Heart left ventricle (tissue), 13 donors: Measurements from ENCODE around the gene PADI4.

Source experiments
- POLR2A ChIP-seq, 2 donors: fragments of 450-650 bp; IDR thresholded peaks; one replicate each; pipeline ENCODE4 v1.6.1; 2017; ENCODE audit warnings: antibody characterized with exemption in 2 of 2, mild to moderate bottlenecking in 2 of 2, moderate library complexity in 2 of 2
- TF ChIP-seq, protein P1 (sequence below), 12 donors: fragments of 200-600 bp; sonication (generic) in 4 of 12; IDR thresholded peaks; one replicate each; pipeline versions ENCODE4 v1.5.0 to v1.8.0; 2018 to 2022; ENCODE audit warnings: antibody characterized with exemption in 12 of 12, mild to moderate bottlenecking in 5 of 12
- donor health status: ischemic (EF 13 %, LVEDD 7.1; RV severe dilation, severe dysfunction).
- donor health status: DM: no; HTN: yes; CAD: no.
- donor health status: DM: no; HTN: no; CAD: no.
- donor health status: ischemic (EF 25% LVEDD 6.9; RV normal size, moderate dysfunction).
- donor health status: ischemic (EF 25% LVEDD 5.7; RV mildly dilated, moderate dysfunction).
- donor health status: ischemic (EF 35%, LVEDD 5.7; RV mildly dilated, moderate dysfunction).
- donor health status: nonischemic (EF 11% LVEDD 7.7; RV severe dilation, severe dysfunction).
- donor health status: DM: yes; HTN: yes; CAD: no.
- donor health status: PGD.
- donor health status: ischemic (EF 29% LVEDD 5.4; RV normal size, mild dysfunction).
- donor health status: nonischemic (EF 23%, LVEDD 6.1; RV moderate dilation, normal function).

GRCh38 chr1:17260738-17261137 is 47.3 kb upstream of the PADI4 start:
- TF ChIP-seq POLR2A (IDR thresholded peaks at IDR 0.05): no peak
- TF ChIP-seq, protein P1, sequence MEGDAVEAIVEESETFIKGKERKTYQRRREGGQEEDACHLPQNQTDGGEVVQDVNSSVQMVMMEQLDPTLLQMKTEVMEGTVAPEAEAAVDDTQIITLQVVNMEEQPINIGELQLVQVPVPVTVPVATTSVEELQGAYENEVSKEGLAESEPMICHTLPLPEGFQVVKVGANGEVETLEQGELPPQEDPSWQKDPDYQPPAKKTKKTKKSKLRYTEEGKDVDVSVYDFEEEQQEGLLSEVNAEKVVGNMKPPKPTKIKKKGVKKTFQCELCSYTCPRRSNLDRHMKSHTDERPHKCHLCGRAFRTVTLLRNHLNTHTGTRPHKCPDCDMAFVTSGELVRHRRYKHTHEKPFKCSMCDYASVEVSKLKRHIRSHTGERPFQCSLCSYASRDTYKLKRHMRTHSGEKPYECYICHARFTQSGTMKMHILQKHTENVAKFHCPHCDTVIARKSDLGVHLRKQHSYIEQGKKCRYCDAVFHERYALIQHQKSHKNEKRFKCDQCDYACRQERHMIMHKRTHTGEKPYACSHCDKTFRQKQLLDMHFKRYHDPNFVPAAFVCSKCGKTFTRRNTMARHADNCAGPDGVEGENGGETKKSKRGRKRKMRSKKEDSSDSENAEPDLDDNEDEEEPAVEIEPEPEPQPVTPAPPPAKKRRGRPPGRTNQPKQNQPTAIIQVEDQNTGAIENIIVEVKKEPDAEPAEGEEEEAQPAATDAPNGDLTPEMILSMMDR (IDR thresholded peaks at IDR 0.05): no peak
